ENCODE data around the gene SORCS2. TPM values are rescaled to one million over a fixed set of nuclear protein-coding genes. Genes with fewer than 3 reads are reported as not detected.

The SORCS2 gene
- total and polyA plus RNA-seq, 2 donors (not counting 1 experiment from before 2014, with no cell fraction given): not detected

- Histone ChIP-seq H3K27ac (ENCODE audit: low read length in 2 of 2) (no peak overlapping the region), H4K20me1 (ENCODE audit: control insufficient read depth, insufficient read depth, low read length, poor library complexity, severe bottlenecking) (no peaks in the 10 kb centered on the region), H3K9me3 (ENCODE audit: control extremely low read depth in 1 of 3, control insufficient read depth in 2 of 3, insufficient read depth in 1 of 3, low read length in 2 of 3) (peaks cover 0 to 9% (median 0%) of the 10 kb centered on the region in 3 donors), H3K27me3 (replicated peaks in 1 of 4; ENCODE audit: control extremely low read depth in 1 of 4, control insufficient read depth in 3 of 4, insufficient read depth in 4 of 4, low read length in 3 of 4) (peaks cover 0 to 2% (median 0%) of the 10 kb centered on the region in 4 experiments), H3K4me2 (replicated peaks; ENCODE audit: low read depth, low read length, poor library complexity, severe bottlenecking) (no peak overlapping the region), H2AFZ (ENCODE audit: insufficient read depth, low read depth, low read length, poor library complexity, severe bottlenecking) (no peak overlapping the region), H3K79me2 (ENCODE audit: control insufficient read depth, insufficient read depth, low read length) (no peaks in the 10 kb centered on the region), H3K4me3 (ENCODE audit: control extremely low read depth in 1 of 5, extremely low read depth in 1 of 5, insufficient read depth in 1 of 5, low read depth in 2 of 5, low read length in 4 of 5) (no peak overlapping the region), H3K4me1 (ENCODE audit: control insufficient read depth in 2 of 2, insufficient read depth in 2 of 2, low read length in 2 of 2) (no peaks in the 10 kb centered on the region), H3K36me3 (replicated peaks in 1 of 2; ENCODE audit: control extremely low read depth in 1 of 2, control insufficient read depth in 1 of 2, extremely low read depth in 1 of 2, insufficient read depth in 2 of 2, low read length in 1 of 2) (no peaks in the 10 kb centered on the region), H3K9ac (ENCODE audit: low read length) (no peak overlapping the region)
- TF ChIP-seq EZH2 (IDR thresholded peaks at IDR 0.05; ENCODE audit: borderline replicate concordance, insufficient read depth, low read depth, low read length, poor library complexity, severe bottlenecking) (no peak), CTCF (IDR thresholded peaks at IDR 0.05) (no peak)
- no peaks in the 10 kb centered on the region for H3K9me3 Mint-ChIP-seq (ENCODE audit: insufficient read depth)
- peaks cover 31% of the 10 kb centered on the region for H3K27me3 Mint-ChIP-seq
- CTCF ChIA-PET: no interaction called here
- H3K4me1 Mint-ChIP-seq: no peaks in the 10 kb centered on the region
- DNase-seq: no peak
- 82% methylated on average over 17 of the region's 18 CpGs for WGBS (ENCODE audit: insufficient coverage)
- POLR2A ChIA-PET: no interaction called here
- no peak overlapping the region for H3K27ac Mint-ChIP-seq
- H3K4me3 Mint-ChIP-seq: no peak overlapping the region
- ATAC-seq (ENCODE audit: low read depth): no peak
- intact Hi-C loops (cut with micrococcal nuclease): no loop called here
Observed at GRCh38 chr4:7154351-7154981, 37.9 kb upstream of the SORCS2 start.

DNA sequence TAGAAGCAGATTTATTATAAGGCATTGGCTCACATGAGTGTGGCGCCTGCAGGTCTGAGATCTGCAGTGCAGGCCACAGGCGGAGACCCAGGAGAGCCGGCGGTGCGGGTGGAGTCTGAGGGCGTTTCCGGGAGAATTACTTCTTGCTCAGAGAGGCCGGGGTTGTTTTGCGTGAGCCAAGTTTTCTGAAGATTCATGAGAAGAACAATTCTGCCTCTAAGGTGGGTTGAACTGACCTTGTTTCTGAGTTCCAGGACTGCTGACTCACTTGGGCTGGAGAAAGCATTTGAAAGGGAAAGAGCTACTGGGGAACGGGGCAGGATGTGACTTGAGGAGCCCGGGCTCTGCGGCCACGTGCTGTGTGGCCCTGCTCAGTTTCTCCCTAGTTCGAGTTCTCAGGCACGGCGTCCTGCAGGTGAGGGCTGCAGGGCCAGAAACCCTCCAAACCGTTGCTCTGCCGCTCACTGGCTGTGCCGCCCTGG, 36.7 kb upstream of the SORCS2 start:
- peaks cover 31% of the 10 kb centered on the region for H3K27me3 Mint-ChIP-seq
- no peak overlapping the region for H3K9ac ChIP-seq (ENCODE audit: low read length)
- intact Hi-C loops (cut with micrococcal nuclease): no loop called here
- no peak for TF ChIP-seq EZH2 (IDR thresholded peaks at IDR 0.05; ENCODE audit: borderline replicate concordance, insufficient read depth, low read depth, low read length, poor library complexity, severe bottlenecking)
- no peak for TF ChIP-seq CTCF (IDR thresholded peaks at IDR 0.05)
- WGBS (ENCODE audit: insufficient coverage): 75% methylated on average over 19 of the region's 19 CpGs
- H4K20me1 ChIP-seq (ENCODE audit: control insufficient read depth, insufficient read depth, low read length, poor library complexity, severe bottlenecking): no peaks in the 10 kb centered on the region
- no peak for DNase-seq
- H3K36me3 ChIP-seq (replicated peaks in 1 of 2; ENCODE audit: control extremely low read depth in 1 of 2, control insufficient read depth in 1 of 2, extremely low read depth in 1 of 2, insufficient read depth in 2 of 2, low read length in 1 of 2): no peaks in the 10 kb centered on the region
- H3K4me3 ChIP-seq (ENCODE audit: control extremely low read depth in 1 of 5, extremely low read depth in 1 of 5, insufficient read depth in 1 of 5, low read depth in 2 of 5, low read length in 4 of 5): no peak overlapping the region
- no peak overlapping the region for H3K4me2 ChIP-seq (replicated peaks; ENCODE audit: low read depth, low read length, poor library complexity, severe bottlenecking)
- H3K4me1 Mint-ChIP-seq: no peaks in the 10 kb centered on the region
- H3K4me1 ChIP-seq (ENCODE audit: control insufficient read depth in 2 of 2, insufficient read depth in 2 of 2, low read length in 2 of 2): no peaks in the 10 kb centered on the region
- peaks cover 0 to 2% (median 0%) of the 10 kb centered on the region in 4 experiments for H3K27me3 ChIP-seq (replicated peaks in 1 of 4; ENCODE audit: control extremely low read depth in 1 of 4, control insufficient read depth in 3 of 4, insufficient read depth in 4 of 4, low read length in 3 of 4)
- H3K79me2 ChIP-seq (ENCODE audit: control insufficient read depth, insufficient read depth, low read length): no peaks in the 10 kb centered on the region
- no peak overlapping the region for H2AFZ ChIP-seq (ENCODE audit: insufficient read depth, low read depth, low read length, poor library complexity, severe bottlenecking)
- H3K4me3 Mint-ChIP-seq: no peak overlapping the region
- H3K27ac ChIP-seq (ENCODE audit: low read length in 2 of 2): no peak overlapping the region
- POLR2A ChIA-PET: no interaction called here
- H3K9me3 Mint-ChIP-seq (ENCODE audit: insufficient read depth): no peaks in the 10 kb centered on the region
- peaks cover 0 to 4% (median 0%) of the 10 kb centered on the region in 3 donors for H3K9me3 ChIP-seq (ENCODE audit: control extremely low read depth in 1 of 3, control insufficient read depth in 2 of 3, insufficient read depth in 1 of 3, low read length in 2 of 3)
- no peak overlapping the region for H3K27ac Mint-ChIP-seq
- CTCF ChIA-PET: no interaction called here
- no peak for ATAC-seq (ENCODE audit: low read depth)
